HFF-Myc (cell line): ENCODE results near the gene TMEM167B.

Experiments used
- DNase-seq: peaks from one replicate; pipeline ENCODE4 v3.0.0-alpha.2; 2011; ENCODE audit warnings: low read depth; ENCODE audit errors: extremely low read depth
- H3K4me3 ChIP-seq: replicated peaks from 2 replicates; pipeline ENCODE4 v1.5.1; 2011; ENCODE audit warnings: low read depth, mild to moderate bottlenecking, control low read depth, low read length
- CTCF ChIP-seq: IDR thresholded peaks from 2 replicates; pipeline ENCODE4 v1.5.1; 2012; ENCODE audit warnings: mild to moderate bottlenecking, low read depth, low read length, control low read depth; ENCODE audit errors: missing control alignments

TMEM167B gene

DNA sequence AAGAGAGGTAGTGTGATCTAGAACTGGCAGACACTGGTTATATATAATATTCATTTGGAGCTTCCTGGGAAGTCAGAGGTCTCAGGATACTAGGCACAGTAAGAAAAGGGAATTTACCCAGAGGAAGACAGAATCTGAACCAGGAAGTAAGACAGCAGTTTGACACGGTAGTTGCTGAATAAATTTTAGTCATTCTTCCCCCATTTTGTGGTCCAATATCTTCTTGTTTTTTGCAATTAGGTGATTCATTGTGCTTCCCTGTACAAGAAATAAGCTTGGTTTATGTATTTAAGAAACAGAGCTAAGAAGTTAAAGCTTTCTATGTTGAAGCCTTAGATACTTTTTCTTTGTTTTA lies 1.3 kb downstream of the TMEM167B start:
- TF ChIP-seq CTCF: no peak
- DNase-seq: no peak
- peak overlapping the region; percentile 63 for H3K4me3 ChIP-seq

GRCh38 chr1:109094377-109094803 lies 3.8 kb downstream of the TMEM167B start:
- no peak for DNase-seq
- TF ChIP-seq CTCF: no peak
- no peak overlapping the region for H3K4me3 ChIP-seq

DNA sequence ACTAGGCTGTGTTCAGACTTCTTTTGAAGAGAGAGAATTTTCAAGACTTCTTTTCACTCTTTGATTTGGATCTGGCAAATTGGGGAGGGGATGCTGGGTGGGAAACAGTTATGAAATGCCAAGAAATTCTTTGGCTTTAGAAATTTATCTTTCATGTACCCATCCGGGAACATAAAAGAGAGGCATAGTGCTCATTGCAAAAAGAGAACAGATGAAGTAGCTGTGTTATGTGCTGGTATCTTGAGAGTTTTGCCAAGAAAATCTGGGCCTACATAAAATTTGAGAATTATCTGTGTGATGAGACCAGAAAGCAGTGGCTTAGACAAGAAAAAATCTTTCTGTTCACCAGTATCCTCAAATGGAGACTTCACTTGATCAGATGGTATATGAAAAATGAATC lies 4.3 kb downstream of the TMEM167B start:
- no peak overlapping the region for H3K4me3 ChIP-seq
- DNase-seq: no peak
- TF ChIP-seq CTCF: no peak

DNA sequence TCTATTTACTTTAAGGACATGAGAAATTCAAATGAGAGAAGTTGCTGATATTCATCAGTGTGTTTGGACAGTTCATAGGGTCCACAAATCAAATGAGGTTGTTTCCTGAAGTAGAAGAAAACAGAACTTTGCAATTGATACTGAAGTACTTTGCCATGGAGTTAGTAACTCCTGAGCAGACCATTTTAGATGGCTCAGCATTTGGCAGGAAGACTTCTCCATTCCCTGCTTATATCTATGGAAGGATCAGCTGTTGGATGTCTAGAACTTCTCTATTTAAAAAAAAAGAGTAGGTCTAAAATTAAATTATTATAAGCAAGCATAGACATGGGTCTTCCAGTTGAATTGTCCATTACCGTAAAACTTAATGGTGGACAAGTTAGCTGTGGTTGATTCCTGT lies 5.1 kb downstream of the TMEM167B start:
- no peak for TF ChIP-seq CTCF
- no peak overlapping the region for H3K4me3 ChIP-seq
- no peak for DNase-seq

DNA sequence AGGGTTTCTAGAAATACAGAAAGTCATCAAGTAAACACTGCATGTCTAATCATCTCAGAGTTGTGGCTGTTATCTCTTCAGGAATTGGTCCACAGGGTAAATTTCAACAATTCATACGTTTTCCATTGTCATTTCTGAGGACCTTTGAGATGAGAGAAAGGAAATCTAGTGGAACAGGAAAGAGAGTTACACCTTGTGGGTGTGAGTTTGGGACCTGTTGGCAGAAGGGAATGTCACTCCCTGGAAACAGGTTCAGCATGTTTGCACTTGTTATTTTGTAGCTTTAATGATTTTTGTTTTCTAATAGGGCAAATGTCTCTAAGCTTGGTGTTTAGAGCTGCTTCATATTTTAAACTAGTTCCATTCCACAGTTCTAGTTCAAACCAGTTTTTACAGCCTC lies 5.6 kb downstream of the TMEM167B start:
- no peak overlapping the region for H3K4me3 ChIP-seq
- no peak for TF ChIP-seq CTCF
- no peak for DNase-seq

GRCh38 chr1:109099938-109100773 lies 9.6 kb downstream of the TMEM167B start:
- peak; percentile 88 for DNase-seq
- peak; percentile 84 for TF ChIP-seq CTCF
- H3K4me3 ChIP-seq: peak overlapping the region; percentile 98
